NCI-H2107 (cell line): ENCODE measurements around the gene TXN.

Source experiments
- DNase-seq: peaks from one replicate; lab custom pipeline; 2025; lab: John Stamatoyannopoulos, UW

Gene TXN

DNA sequence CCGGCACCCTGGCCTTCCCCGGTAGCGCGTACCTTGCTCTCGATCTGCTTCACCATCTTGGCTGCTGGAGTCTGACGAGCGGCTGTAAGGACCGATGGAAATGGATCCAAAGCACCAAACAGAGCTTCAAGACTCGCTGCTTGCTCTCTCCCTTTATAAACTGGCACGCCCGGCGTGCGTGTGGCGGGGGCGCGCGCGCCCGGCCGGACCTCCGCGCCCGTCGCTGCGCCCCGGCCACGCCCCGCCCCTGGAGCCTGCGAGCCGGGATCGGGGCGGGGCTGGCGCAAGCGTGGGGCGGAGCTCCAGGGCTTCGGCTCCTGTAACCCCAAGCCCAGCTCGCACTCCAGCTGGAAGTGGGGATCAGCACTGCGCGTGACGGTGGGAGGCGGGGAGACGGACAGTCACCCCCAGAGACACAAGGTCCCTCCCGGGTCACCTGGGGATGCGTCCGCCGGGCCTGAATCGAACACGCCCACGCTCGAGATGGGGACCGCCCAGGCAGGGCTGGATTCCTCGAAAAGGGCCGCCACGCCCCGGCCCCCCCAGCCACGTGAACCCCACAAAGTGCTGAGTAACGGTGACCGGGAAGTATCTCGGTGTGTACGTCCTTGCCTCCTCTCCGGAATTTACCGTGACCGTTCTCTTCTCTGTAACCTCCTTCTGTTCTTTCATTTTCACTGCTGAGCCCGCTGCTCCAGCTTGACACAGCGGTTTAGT is at the start of gene TXN:
TXN (minus strand) TSS at position 128 of the 717 bp plus-strand sequence; CDS start at position 56, 72 bp downstream.
- peak; percentile 58 for DNase-seq

DNA sequence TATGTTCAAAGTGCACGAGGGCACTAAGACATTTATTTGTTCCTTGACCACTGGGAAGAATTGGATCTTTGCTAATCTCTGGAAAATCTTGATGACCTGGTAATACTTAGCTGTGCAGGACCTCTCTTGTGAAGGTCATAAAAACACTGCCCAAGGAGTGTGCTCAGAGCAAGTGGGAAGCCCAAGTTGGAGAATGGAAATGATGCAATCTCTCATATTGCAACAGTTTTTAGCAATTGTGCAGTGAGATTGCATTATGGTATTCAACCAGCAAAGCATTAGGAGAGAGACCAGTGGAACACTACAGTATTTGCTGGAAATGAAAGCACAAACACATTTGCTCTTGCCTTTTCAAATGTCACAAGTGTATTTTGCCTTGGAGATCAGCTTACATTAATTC is 46.8 kb upstream of the TXN start:
- no peak for DNase-seq

DNA sequence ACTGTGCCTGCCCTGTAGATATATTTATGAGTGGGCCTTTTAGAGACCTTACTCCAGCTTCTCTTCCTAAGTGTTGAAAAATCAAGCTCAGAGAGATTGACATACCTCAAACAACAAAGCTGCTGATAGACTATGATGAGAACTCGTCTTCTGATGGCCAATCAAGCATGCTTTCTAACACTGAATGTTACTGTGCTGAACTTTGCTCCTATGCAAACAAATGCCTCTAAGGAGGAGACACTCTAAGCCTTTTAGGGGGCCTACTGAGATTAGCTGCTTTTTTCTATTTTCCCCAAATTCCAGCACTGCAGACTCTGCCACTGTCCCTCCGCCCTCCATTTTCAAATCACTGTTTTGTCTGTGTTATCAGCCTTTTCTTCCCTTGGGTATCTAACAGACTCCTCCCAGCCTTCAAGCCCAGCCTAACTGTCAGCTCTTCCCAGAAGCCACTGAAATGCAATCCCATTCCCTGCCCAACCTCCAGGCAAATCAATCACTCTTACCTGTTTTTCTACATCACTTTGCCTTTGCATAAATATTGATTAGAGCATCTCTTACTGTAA is 41.8 kb upstream of the TXN start:
- no peak for DNase-seq

DNA sequence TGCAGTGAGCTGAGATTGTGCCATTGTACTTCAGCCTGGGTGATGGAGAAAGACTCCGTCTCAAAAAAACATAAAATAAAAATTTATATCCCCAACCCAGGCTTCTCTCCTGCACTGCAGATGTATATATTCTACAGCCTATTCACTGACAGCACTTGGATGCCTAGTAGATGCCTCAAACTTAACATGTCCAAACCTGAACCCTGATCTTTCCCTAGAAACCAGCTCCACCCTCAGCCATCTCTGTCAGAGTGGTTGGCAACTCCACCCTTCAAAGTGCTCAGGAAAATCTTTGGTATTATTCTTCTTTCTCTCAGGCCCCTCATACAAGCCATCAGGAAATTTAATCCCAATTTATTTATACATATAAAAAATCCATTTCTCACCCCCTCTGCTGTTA is 36.9 kb upstream of the TXN start:
- no peak for DNase-seq

DNA sequence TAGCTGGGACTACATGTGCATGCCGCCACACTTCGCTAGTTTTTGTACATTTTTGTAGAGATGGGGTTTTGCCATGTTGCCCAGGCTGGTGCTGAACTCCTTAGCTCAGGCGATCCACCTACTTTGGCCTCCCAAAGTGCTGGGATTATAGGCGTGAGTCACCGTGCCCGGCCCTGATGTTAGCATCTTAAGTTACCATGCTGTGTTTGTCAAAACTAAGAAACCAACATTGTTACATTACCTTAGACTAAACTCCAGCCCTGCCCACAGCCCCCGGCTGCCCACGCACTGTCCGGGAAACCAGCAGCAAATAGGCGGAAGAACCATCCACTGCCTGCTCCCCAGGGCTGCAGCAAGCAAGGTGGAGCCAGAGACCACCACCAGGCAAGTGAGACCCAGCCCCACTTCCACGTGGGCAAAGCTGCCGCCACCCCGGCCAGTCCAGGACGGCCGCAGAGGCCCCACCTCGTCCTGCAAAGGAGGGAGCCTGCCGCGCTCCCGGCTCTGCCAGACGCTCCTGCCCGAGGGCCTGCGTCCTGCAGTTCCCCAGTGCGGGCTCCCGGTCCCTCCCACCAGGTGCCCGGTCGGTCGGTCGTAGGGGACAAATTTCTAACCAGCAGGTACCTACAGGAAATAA is 35.7 kb upstream of the TXN start:
- DNase-seq = no peak

DNA sequence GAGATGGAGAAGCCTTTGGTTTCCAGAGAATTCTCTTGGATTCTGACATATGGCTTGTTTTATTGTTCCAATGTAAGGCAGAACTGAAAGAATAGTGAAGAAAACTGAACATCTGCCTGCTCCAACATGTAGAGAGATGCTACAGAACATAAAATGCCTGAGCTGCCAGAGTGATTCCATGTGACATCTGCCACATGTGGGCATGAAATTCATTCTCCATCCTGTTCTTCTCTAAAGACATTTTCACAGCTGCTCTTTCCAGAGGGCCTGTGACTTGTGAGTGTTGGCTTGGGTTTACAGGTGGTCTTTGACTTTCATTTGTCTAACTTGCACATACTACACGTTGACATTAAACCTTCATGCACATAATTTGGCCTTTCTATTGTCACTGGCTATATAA is 33.7 kb upstream of the TXN start:
- DNase-seq = no peak

DNA sequence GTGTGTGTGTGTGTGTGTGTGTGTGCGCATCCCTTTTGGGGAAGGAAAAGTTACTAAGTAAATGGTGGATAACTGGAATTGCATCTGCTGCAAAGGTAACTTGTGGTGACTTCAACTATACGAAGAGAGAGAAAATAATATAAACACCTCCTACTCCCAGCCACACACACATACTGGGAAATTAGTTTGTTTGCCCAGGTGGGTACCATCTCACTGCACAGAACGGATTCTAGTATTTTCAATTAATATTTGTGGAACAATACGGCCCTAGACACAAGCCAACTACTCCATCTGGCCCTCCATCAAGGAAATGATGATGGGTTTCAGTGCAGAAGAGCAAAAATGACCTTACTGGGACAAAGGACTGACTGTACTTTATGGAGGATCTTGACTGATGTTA is 32.2 kb upstream of the TXN start:
- no peak for DNase-seq

DNA sequence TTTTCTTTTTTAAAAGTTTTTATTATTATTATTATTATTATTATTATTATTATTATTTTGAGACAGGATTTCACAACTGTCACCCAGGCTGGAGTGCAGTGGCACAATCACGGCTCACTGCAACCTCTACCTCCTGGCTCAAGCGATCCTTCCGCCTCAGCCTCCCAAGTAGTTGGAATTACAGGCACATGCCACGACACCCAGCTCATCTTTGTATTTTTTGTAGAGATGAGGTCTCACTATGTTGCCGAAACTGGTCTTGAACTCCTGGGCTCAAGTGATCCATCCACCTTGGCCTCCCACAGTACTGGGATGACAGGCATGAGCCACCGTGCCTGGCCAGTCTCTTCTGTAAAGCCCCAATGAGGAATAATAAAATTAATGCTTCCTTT is 31.0 kb upstream of the TXN start:
- DNase-seq = no peak

DNA sequence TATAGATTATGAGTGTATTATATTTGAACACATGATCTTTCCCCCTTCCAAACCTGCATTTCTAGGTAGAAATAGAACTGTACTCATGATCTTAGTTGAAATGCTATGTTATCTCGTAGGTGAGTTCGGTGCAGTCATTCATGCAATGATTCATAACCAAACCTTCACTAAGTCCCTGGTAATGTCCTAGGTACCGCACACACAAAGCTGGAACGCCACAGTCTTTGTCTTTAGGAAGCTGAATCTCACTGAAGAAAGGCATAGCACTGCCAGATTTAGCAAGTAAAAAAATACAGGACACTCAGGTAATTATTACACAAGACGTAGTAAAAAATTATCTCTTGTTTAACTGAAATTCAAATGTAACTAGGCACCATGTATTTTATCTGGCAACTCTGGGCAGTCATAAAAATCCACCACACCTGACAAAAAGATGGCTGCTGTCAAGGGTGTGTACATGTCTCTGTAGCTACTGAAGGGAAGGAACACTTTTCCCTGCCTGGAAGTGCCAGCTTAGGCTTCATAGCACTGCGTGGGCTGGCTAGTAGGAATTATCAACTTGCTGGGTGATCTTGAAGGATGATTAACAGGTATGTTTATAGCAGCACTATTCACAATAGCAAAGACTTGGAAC is 28.0 kb upstream of the TXN start:
- DNase-seq = no peak

DNA sequence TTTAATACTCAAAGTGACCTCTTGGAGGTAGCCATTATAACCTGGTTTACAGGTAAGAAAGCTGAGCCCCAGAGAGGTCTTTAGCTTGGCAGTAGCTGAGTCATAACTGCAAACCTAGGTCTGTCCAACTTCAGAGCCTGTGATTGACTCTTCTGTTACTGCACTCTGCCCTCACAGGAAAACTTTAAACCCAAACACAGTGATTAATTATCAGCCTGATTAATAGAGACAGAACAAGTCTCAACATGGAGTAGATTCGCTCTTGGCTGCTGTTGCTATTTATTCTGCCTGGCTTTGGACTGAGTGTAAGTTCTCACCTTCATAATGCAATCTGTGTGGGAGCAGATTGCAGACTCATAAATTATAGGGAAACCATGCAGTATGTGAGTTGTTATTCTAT is 27.4 kb upstream of the TXN start:
- DNase-seq = no peak

DNA sequence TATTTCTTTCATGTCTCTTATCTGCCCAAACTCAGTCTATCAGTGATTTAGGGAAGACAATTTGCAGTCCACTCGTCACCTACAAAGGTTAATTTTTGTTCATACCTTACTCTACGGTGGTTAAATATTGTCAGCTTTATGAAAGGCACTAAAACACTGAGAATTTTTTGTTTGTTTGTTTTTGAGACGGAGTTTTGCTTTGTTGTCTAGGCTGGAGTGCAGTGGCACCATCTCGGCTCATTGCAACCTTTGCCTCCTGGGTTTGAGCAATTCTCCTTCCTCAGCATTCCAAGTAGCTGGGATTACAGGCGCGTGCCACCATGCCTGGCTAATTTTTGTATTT is 26.4 kb upstream of the TXN start:
- DNase-seq = no peak

DNA sequence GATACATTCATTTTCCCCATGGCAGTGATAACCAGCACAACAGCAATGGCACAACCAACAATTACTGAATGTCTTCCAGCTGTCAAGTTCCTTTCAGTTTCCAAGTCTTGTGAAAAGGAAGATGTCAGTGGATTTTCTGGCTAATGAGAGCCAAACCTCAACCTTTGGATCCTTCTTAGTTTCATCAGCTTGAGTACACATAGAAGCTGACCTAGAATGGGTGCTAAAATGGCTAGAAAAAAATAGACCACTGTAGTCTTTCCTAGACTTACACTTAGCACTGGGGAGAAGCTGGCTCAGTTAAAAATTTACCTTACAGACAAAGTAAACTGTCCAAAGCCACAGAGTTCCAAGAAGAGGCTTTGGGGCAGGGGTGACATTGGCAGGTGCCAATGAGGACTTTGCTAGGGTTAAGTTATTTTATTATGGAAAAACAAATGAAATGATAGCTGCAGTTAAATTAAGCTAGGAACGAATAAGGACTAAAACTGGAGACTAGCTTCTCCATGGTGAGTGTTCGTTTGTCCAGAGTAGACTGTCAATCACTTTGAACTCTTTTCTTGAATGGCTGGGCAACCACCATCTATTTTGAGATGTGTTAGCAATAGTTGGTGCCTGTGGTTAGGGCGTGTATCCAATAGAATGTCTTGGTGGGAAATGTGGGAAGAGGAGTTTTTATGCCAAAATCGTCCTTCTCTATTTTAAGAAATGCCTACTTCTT is 25.9 kb upstream of the TXN start:
- DNase-seq = no peak

DNA sequence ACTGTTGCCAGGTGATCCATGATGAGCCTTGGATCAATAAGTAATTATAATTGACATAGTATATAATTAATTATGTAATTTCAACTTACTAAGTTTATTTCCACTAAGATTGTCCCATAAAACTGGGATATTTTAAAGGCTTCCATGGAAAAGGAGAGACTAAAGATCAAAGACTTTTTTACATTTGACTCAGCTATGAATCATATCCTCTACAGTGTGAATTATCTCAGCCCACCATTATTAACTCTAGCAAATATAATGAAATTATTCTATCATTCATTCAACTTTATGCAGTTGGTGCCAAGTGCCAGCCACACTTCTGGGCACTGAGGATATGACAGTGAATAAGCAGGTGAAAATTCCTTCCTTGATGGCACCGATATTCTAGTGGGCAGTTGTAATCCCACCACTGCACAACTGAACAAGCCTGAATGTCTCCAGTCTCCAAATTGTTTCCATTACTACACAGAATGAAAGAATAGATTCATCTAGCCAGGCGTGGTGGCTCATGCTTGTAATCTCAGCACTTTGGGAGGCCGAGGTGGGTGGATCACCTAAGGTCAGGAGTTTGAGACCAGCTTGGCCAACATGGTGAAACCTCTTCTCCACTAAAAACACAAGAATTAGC is 21.9 kb upstream of the TXN start:
- no peak for DNase-seq

DNA sequence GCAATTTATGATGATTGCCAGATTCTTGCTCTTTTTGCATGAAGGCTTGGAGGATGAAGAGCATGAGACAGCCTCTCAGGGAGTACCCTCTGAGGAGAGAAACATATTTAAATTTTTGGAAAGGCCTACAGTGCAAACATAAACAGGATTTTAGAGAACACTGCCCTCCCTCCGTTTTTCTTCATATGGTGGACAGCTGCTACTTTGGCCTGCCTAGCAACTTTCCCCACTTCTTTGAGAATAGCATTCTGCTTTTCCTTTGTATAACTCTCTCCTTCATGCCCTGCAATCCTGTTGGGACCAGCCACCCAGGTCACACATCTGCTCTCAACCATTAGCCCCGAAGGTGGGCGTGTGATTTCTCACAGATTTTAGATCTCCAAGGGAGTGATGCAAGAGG is 20.5 kb upstream of the TXN start:
- no peak for DNase-seq

DNA sequence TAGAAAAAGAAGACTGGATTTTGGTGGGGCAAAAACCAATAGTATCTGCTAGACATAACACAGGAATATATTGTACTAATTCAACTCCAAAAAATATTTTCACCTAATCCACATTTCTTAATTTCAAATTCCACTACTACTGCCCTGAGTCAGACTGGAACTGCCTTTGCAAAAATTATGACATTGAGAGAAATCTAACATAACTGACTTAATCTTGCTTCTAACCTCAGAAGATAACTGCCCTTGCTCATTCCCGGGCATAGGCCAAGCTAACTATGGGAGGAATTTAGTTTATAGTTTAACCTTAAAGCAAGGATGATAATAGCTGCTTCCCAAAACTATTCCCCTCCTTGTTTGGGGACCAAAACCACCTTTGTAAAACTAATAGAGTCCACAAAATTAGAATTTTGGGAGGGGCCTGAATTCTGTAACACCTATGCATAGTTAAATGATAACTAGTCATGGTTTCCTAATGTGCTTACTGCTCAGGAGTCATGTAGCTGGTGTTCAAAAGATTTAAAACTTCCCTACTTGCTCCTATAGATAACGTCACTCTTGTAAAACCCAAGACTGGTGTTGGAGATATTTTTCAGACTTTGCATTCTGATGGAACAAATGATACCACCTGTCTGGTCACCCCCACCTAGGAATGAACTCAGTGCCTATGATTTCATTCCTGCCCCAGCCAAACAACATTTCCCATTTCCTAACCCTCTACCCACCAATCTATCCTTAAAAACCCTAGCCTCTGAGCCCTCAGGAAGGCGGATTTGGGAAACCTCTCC is 14.1 kb upstream of the TXN start:
- DNase-seq = no peak

DNA sequence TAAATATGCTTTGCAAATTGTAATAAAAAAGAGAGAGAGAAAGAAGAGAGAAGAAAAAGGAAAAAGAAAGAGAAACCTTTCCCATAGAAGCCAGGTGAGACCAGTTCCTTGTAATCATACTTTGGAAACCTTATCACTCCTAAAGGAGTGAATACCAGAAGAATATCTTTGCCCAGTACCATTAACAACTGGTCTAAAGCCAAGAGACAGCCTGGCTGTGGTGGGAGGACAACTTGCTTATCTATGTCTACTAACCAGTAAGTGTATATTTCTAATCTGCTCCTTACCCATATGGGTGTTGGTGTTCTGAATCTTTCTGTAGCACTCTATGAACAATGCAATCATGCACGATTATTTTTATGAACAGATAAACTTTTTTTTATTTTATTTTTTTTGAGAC is 10.5 kb upstream of the TXN start:
- DNase-seq = no peak

DNA sequence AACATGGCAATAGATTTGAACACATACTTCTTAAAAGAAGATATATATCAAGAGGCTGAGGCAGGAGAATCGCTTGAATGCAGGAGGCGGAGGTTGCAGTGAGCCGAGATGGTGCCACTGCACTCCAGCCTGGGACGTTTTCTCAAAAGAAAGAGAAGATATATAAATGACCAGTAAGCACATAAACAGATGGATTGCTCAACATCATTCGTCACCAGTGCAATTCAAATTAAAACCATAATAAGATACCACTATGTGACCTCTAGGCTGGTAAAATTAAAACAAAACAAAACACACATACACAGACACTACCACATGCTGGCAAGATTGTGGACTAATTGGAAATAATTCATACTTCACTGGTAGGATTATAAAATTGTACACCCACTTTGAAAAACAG is 5.3 kb upstream of the TXN start:
- no peak for DNase-seq

DNA sequence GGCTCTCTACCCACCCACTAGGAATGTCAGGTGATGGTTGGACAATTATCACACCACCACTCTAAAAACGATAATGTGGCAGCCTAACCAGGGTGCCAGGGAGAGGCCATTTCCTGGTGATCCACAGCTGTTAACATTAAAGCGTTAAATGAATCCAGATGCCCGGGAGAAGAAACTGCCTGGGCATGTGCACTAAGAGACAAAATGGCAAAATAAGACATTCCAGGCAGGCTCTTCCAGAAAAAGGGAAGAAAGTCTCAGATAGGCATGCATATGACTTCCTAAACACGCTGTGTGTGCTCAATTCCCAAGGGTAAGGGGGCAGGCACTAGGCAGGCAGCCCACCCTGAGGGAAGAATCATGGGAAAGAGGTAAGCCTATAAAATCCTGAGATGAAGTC is 4.6 kb upstream of the TXN start:
- no peak for DNase-seq

DNA sequence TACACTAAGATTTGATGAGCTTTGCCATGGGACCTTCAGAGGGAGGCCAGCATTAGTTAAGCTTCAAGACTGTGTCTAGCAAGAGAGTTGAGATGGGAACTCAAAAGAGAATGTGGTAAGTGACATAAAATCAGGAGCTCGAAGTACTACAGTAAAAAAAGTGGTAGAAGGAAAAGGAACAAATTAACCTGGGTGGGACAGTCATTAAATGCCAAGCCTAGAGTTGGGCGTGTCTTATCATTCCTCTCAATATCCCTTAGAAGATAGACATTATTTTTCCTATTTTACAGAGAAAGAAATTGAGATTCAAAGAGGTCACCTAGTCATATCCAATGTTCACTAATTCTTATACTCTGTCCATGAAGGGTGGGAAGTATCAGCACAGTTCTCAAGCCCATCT is 3.3 kb upstream of the TXN start:
- no peak for DNase-seq

DNA sequence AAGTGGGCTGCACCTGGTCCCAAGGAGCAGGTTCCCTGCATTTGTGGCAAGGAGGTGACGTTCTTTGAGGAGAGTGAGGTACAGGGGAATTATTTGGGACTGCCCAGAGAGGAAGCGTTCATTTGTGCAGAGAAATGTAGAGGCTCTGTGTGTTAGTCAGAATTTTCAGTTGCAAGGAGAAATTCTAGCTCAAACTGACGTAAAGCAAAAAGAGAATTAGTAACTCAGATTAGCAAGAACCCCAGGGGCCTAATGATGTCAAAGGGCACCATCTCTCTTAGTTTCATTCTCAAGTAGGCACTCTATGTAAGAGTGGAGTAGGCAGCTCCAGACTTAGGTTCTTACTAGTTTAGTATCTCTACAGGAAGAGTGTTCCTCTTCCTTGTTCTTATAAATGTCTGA is 2.4 kb upstream of the TXN start:
- no peak for DNase-seq

DNA sequence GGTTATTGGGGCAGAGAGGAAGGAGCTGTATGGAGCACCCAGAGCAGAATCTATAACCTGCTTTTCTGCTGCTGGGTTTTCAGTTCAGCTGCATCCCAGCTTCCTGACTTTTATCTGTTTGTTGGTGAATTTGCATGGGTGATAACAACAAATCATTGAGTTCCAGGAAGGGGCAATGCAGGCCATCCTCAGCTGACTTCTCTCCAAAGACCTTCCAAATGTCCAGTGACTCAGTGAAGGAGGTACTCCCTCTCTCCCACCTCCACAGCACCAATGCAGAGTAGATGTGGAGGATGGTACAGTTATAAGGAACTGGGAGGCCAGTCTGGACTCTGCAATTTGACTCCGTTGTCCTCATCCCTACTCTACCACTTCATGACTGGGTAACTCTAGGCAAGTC is 1.6 kb upstream of the TXN start:
- DNase-seq = no peak
